Measurements from ENCODE around the gene HGFAC.

Gene HGFAC

DNA sequence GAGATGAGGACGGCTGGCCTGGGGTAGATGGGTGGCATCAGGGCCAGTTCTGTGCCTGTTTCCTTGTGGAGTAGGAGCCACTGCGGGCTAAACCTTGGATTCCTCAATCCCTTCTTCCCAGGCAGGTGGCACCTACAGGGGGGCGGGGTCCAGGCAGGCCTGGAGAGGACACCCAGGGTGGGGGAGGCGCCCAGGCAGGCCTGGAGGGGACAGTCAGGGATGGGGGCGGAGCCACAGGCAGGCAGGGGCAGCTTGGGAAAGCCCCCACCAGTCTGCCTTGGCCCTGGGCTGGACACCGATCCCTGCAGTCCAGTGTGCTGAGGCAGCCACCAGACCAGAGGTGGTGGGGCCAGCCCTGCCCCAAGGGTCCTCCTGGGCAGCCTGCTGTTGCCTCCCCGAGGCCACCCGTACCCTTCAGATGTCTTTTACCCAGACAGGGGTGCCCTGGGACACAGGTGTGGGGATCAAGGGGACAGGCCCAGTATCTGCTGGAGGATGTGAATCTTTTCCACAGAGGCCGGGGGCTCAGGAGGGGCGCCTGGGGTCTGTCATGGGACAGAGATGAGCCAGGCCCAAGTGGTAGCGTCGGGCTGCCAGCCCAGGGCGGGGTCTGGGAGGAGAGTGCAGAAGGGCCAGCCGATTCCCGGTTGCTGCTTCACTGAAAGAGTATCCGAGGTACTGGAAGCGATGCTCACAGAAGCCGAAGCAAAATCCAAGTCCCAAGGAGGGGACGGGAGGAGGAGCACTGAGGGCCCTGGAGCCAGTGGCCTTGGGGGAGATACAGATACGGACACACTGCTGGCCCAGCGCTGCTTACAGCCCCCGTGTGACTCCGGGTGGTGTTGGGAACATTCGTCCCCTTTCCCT, 56.0 kb downstream of the HGFAC start:
- Histone ChIP-seq H3K27me3 (ENCODE audit: low read depth) (peaks cover 25% of the 10 kb centered on the region), H3K9me3 (no peaks in the 10 kb centered on the region), H3K36me3 (replicated peaks) (no peaks in the 10 kb centered on the region), H3K4me3 (no peak overlapping the region), H3K4me1 (no peaks in the 10 kb centered on the region)
- in situ Hi-C loops (cut with MboI; ENCODE audit: low sequenced_read_pairs) = no loop called here
- no peak for DNase-seq (ENCODE audit: low spot score in 2 of 2)

DNA sequence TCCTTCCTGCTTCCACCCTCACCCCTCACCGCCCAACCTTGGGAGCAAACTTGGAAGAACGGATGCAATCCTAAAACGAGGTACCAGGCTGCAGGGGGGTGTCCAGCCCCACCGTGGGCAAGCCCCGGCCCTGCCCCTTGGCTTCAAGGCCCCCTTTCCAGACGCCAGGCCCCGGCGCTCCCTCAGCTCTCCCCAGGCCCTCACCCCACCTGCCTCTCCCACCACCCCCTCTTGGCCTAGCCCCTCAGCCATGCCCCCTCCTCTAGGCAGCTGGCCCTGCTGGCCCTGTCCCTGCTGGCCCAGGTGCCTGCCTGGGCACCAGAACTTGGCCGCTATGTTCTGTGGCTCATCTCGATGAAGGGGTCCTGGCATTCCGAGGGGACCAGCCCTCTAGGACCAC, 56.6 kb downstream of the HGFAC start:
- Histone ChIP-seq H3K4me3 (no peak overlapping the region), H3K27me3 (ENCODE audit: low read depth) (peaks cover 19% of the 10 kb centered on the region), H3K4me1 (no peaks in the 10 kb centered on the region), H3K9me3 (no peaks in the 10 kb centered on the region), H3K36me3 (replicated peaks) (no peaks in the 10 kb centered on the region)
- in situ Hi-C loops (cut with MboI; ENCODE audit: low sequenced_read_pairs) = no loop called here
- DNase-seq (ENCODE audit: low spot score in 2 of 2) = no peak

Measured in HAP-1 (cell line).